Measurements from ENCODE around the gene CLK3. TPM values are rescaled to one million over a fixed set of nuclear protein-coding genes. Genes with fewer than 3 reads are reported as not detected.

CLK3 gene
- total RNA-seq, 1 donor from 2014 or later = 53.1 TPM

GRCh38 chr15:74618841-74619596 lies 3.4 kb downstream of the CLK3 start:
- DNase-seq = no peak
- Histone ChIP-seq H3K4me1 (peaks cover 77% of the 10 kb centered on the region), H3K9me3 (replicated peaks) (no peaks in the 10 kb centered on the region), H3K27ac (replicated peaks) (peak overlapping the region; percentile 97), H3K27me3 (ENCODE audit: low read depth) (no peaks in the 10 kb centered on the region), H3K4me3 (no peak overlapping the region), H3K36me3 (peaks cover 51% of the 10 kb centered on the region)
- no peak for TF ChIP-seq CTCF (IDR thresholded peaks at IDR 0.05; ENCODE audit: borderline replicate concordance)
- intact Hi-C loops (cut with micrococcal nuclease) = loop anchor here (10.0 kb wide), 1 partner anchor 74 kb away; the partner anchor contains the start of gene ARID3B

GRCh38 chr15:74619916-74620635 lies 4.4 kb downstream of the CLK3 start:
- no peaks in the 10 kb centered on the region for H3K9me3 ChIP-seq (replicated peaks)
- no peak overlapping the region for H3K4me3 ChIP-seq
- H3K4me1 ChIP-seq = peaks cover 70% of the 10 kb centered on the region
- H3K27me3 ChIP-seq (ENCODE audit: low read depth) = no peaks in the 10 kb centered on the region
- intact Hi-C loops (cut with micrococcal nuclease) = loop anchor here (10.0 kb wide), 1 partner anchor 75 kb away; the partner anchor contains the start of gene ARID3B
- TF ChIP-seq CTCF (IDR thresholded peaks at IDR 0.05; ENCODE audit: borderline replicate concordance) = no peak
- peaks cover 62% of the 10 kb centered on the region for H3K36me3 ChIP-seq
- no peak overlapping the region for H3K27ac ChIP-seq (replicated peaks)
- DNase-seq = no peak

- Histone ChIP-seq H3K36me3 (peaks cover 70% of the 10 kb centered on the region), H3K27me3 (ENCODE audit: low read depth) (no peaks in the 10 kb centered on the region), H3K4me1 (peaks cover 64% of the 10 kb centered on the region), H3K4me3 (no peak overlapping the region), H3K9me3 (replicated peaks) (no peaks in the 10 kb centered on the region), H3K27ac (replicated peaks) (peak overlapping the region; percentile 32)
- intact Hi-C loops (cut with micrococcal nuclease) = no loop called here
- TF ChIP-seq CTCF (IDR thresholded peaks at IDR 0.05; ENCODE audit: borderline replicate concordance) = peak; percentile 75
- DNase-seq = peak; percentile 61
Observed at GRCh38 chr15:74620636-74621545, 5.3 kb downstream of the CLK3 start.

GRCh38 chr15:74621546-74621920 lies 5.9 kb downstream of the CLK3 start:
- Histone ChIP-seq H3K4me1 (peaks cover 60% of the 10 kb centered on the region), H3K4me3 (no peak overlapping the region), H3K27ac (replicated peaks) (no peak overlapping the region), H3K9me3 (replicated peaks) (no peaks in the 10 kb centered on the region), H3K27me3 (ENCODE audit: low read depth) (no peaks in the 10 kb centered on the region), H3K36me3 (peaks cover 76% of the 10 kb centered on the region)
- intact Hi-C loops (cut with micrococcal nuclease) = no loop called here
- no peak for DNase-seq
- no peak for TF ChIP-seq CTCF (IDR thresholded peaks at IDR 0.05; ENCODE audit: borderline replicate concordance)

- H3K4me1 ChIP-seq = peaks cover 60% of the 10 kb centered on the region
- H3K27me3 ChIP-seq (ENCODE audit: low read depth) = no peaks in the 10 kb centered on the region
Observed at GRCh38 chr15:74621936-74622335, 6.3 kb downstream of the CLK3 start.

More at GRCh38 chr15:74621936-74622335, 6.3 kb downstream of the CLK3 start:
- no peak overlapping the region for H3K27ac ChIP-seq (replicated peaks)
- intact Hi-C loops (cut with micrococcal nuclease) = no loop called here
- no peak for DNase-seq
- H3K9me3 ChIP-seq (replicated peaks) = no peaks in the 10 kb centered on the region
- no peak overlapping the region for H3K4me3 ChIP-seq
- peaks cover 80% of the 10 kb centered on the region for H3K36me3 ChIP-seq
- TF ChIP-seq CTCF (IDR thresholded peaks at IDR 0.05; ENCODE audit: borderline replicate concordance) = no peak
